ENCODE measurements around the gene LIPK. TPM values are rescaled to one million over a fixed set of nuclear protein-coding genes. Genes with fewer than 3 reads are reported as not detected.

The LIPK gene
- total RNA-seq, 4 donors from 2014 or later = not detected

- H3K36me3 ChIP-seq = no peaks in the 10 kb centered on the region
- H3K9me3 ChIP-seq = no peaks in the 10 kb centered on the region
- no peaks in the 10 kb centered on the region for H3K4me1 ChIP-seq
- no peak overlapping the region for H3K4me3 ChIP-seq (replicated peaks in 1 of 3)
- no peak for DNase-seq
- TF ChIP-seq POLR2A (IDR thresholded peaks at IDR 0.05) (no peak), CTCF (IDR thresholded peaks at IDR 0.05) (no peak)
- no peak overlapping the region for H3K27ac ChIP-seq
- no peaks in the 10 kb centered on the region for H3K27me3 ChIP-seq
- intact Hi-C loops (cut with DNase I) = no loop called here
These were observed 82.9 kb downstream of the LIPK start for GRCh38 chr10:88788924-88789323.

DNA sequence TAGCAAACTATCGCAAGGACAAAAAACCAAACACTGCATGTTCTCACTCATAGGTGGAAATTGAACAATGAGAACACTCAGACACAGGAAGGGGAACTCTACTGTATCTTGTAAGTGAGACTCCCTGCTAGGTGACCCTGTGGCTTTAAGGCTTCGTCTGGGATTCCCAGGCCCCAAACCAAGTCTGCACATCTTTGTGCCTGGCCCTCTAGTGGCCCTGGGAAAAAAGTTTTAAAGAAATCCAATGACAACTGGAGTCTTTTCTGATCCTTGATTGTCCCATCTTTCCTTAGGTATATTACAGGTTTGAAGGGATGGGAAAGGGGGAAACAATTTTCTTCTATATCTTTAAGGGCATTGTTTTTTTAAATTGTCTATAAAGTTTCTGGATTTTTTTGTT is 85.9 kb downstream of the LIPK start:
- Histone ChIP-seq H3K27me3 (no peaks in the 10 kb centered on the region), H3K4me1 (no peaks in the 10 kb centered on the region), H3K9me3 (no peaks in the 10 kb centered on the region), H3K36me3 (no peaks in the 10 kb centered on the region), H3K4me3 (replicated peaks in 1 of 3) (no peak overlapping the region), H3K27ac (no peak overlapping the region)
- WGBS, 2 donors = 53 to 59% methylated on average over 2 of the region's 2 CpGs
- DNase-seq = peak; percentile 4 to 7
- TF ChIP-seq CTCF (IDR thresholded peaks at IDR 0.05) = peak in 3 of 6 experiments; percentile 24 to 44 (median 30)
- TF ChIP-seq POLR2A (IDR thresholded peaks at IDR 0.05) = no peak
- intact Hi-C loops (cut with DNase I) = no loop called here

GRCh38 chr10:88792661-88793060 is 86.6 kb downstream of the LIPK start:
- intact Hi-C loops (cut with DNase I) = no loop called here
- no peaks in the 10 kb centered on the region for H3K4me1 ChIP-seq
- no peaks in the 10 kb centered on the region for H3K36me3 ChIP-seq
- H3K27me3 ChIP-seq = no peaks in the 10 kb centered on the region
- no peak for TF ChIP-seq CTCF (IDR thresholded peaks at IDR 0.05)
- no peak for TF ChIP-seq POLR2A (IDR thresholded peaks at IDR 0.05)
- H3K4me3 ChIP-seq (replicated peaks in 1 of 3) = no peak overlapping the region
- no peak for DNase-seq
- no peaks in the 10 kb centered on the region for H3K9me3 ChIP-seq
- no peak overlapping the region for H3K27ac ChIP-seq
- 90% methylated on average over 4 of the region's 4 CpGs for WGBS, 2 donors

DNA sequence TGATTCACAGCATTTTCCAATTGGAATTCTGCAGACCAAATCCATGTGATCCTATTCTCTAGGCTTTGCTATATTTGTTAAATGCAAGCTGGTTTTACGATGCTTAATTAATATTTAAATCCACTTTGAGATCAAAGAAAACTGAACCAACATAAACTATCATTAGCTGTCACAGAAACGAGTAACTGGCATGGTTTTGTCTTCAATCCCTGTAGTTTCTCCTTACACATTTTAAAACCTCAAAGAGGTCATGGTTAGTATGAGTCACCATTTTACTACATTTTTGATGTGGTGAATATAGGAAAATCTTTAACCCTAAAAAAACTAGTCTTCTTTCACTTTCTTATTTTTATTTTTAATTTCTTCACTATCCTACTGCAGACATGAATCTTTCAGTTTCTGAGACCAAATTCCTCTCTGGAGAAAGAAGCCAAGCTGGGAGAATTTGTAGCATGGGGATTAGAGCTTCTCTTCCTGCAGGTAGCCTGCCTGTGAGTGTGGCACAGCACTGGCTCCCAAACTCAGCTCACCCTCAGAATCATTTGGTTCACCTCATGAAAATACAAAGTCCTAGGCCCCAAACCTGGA is 87.8 kb downstream of the LIPK start:
- DNase-seq = no peak
- no peaks in the 10 kb centered on the region for H3K27me3 ChIP-seq
- no peak overlapping the region for H3K4me3 ChIP-seq (replicated peaks in 1 of 3)
- no peaks in the 10 kb centered on the region for H3K4me1 ChIP-seq
- TF ChIP-seq POLR2A (IDR thresholded peaks at IDR 0.05) = no peak
- no peak for TF ChIP-seq CTCF (IDR thresholded peaks at IDR 0.05)
- H3K9me3 ChIP-seq = no peaks in the 10 kb centered on the region
- no peak overlapping the region for H3K27ac ChIP-seq
- WGBS, 2 donors = 75 to 80% methylated on average over 2 of the region's 2 CpGs
- intact Hi-C loops (cut with DNase I) = no loop called here
- no peaks in the 10 kb centered on the region for H3K36me3 ChIP-seq

DNA sequence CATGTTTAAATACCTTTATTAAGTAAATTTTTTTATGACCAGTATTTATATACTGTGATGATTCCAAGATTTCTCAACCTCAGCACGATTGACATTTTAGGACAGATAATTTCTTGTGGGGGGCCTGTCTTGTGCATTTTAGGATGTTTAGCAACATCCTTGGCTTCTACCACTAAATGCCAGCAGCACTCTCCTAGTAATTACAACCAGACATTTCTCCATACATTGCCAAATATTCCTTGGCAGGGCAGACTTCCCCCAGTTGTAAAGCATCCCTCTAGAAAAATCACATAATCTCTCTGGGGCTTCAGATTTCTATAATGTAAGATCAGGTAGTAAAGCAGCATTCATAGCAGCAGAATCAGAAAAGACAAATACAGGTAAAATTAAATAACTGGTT is 88.7 kb downstream of the LIPK start:
- WGBS, 2 donors = 76 to 90% methylated on average over 1 of the region's 1 CpG
- H3K9me3 ChIP-seq = no peaks in the 10 kb centered on the region
- TF ChIP-seq POLR2A (IDR thresholded peaks at IDR 0.05) = no peak
- no peak overlapping the region for H3K4me3 ChIP-seq (replicated peaks in 1 of 3)
- DNase-seq = no peak
- H3K27me3 ChIP-seq = no peaks in the 10 kb centered on the region
- H3K27ac ChIP-seq = no peak overlapping the region
- no peaks in the 10 kb centered on the region for H3K4me1 ChIP-seq
- intact Hi-C loops (cut with DNase I) = no loop called here
- no peaks in the 10 kb centered on the region for H3K36me3 ChIP-seq

All from thyroid gland (tissue), 4 donors.